Smooth muscle cell of the pulmonary artery (primary cell): Measurements from ENCODE around the gene PIK3IP1. TPM values are rescaled to one million over a fixed set of nuclear protein-coding genes. Genes with fewer than 3 reads are reported as not detected.

ENCODE experiments used
- total RNA-seq: library from RNA; depleted of rRNA; stranded (reverse); fragments of >200 nt; gene quantifications from 2 replicates; pipeline ENCODE4 v1.2.3, GENCODE V29; 2014

Gene PIK3IP1, protein sequence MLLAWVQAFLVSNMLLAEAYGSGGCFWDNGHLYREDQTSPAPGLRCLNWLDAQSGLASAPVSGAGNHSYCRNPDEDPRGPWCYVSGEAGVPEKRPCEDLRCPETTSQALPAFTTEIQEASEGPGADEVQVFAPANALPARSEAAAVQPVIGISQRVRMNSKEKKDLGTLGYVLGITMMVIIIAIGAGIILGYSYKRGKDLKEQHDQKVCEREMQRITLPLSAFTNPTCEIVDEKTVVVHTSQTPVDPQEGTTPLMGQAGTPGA
- total RNA-seq, result 28.9 and 29.4 TPM in 2 replicates

DNA sequence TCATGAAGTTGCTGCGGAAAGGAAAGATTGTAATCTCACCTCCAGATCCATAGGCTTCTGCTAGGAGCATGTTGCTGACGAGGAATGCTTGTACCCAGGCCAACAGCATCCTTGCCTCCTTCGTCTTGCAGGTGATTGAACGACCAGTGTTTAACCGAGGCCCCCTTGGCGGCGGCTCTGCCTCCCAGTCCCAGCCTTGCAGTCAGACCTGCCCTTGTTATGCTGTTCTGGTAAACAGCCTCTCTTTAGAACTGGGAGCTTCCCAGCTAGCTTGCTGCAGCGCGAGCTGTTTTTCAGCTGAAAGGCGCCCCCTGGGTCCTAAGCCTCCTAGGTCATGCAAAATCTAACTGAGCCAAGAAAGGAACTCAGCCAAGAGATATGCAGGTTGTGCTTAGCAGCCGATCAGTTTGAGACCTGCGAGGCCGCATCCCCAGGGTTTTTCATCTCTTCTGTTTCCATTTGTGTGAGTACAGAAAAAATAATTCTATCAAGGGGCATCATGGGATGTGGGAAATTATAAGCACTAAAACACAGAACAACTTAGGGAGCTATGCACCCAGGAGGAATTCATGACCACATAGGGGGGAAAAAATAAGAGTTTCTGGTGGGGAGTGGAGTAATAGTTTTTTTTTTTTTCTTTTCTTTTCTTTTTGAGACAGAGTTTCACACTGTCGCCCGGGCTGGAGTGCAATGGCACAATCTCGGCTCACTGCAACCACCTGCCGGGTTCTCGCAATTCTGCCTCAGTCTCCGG lies at the start of gene PIK3IP1:
Gene PIK3IP1, minus strand, starts transcription at position 253 of the 754 bp plus-strand sequence. Its CDS starts 144 bp downstream, at position 109.

Other genes with a start within 250 kb of the PIK3IP1 start
- gene SMTN, start 211.2 kb downstream of the PIK3IP1 start, total RNA-seq, result 89.5 and 90.9 TPM in 2 replicates
- 145 and 156 TPM in 2 replicates for gene SELENOM, start 184.9 kb downstream of the PIK3IP1 start, total RNA-seq
- gene INPP5J, start 169.5 kb downstream of the PIK3IP1 start, total RNA-seq, result 0.26 and 0.46 TPM in 2 replicates
- not detected in 2 replicates for gene PLA2G3, start 152.0 kb downstream of the PIK3IP1 start, total RNA-seq
- gene RNF185, start 132.3 kb downstream of the PIK3IP1 start, total RNA-seq, result 42.2 and 45.2 TPM in 2 replicates
- 22.8 and 125 TPM in 2 replicates for gene LIMK2, start 80.2 kb downstream of the PIK3IP1 start, total RNA-seq
- gene PATZ1, start 53.9 kb upstream of the PIK3IP1 start, total RNA-seq, result 14.6 and 15.7 TPM in 2 replicates
- 50.0 and 52.5 TPM in 2 replicates for gene DRG1, start 107.1 kb upstream of the PIK3IP1 start, total RNA-seq
- gene EIF4ENIF1, start 197.4 kb upstream of the PIK3IP1 start, total RNA-seq, result 8.5 and 14.6 TPM in 2 replicates
- 16.9 and 21.6 TPM in 2 replicates for gene SFI1, start 204.0 kb upstream of the PIK3IP1 start, total RNA-seq